Brain pericyte (primary cell): ENCODE data around the gene ARSA.
"Not testable (repeated sequence)": the region's sequence is repeated elsewhere in the genome, so short reads cannot be mapped to it uniquely, and the experiment has no call there.

Experiments used
- DNase-seq: peaks from one replicate; pipeline ENCODE4 v3.0.0-alpha.2; 2012; ENCODE audit warnings: low read depth, low spot score

The ARSA gene

DNA sequence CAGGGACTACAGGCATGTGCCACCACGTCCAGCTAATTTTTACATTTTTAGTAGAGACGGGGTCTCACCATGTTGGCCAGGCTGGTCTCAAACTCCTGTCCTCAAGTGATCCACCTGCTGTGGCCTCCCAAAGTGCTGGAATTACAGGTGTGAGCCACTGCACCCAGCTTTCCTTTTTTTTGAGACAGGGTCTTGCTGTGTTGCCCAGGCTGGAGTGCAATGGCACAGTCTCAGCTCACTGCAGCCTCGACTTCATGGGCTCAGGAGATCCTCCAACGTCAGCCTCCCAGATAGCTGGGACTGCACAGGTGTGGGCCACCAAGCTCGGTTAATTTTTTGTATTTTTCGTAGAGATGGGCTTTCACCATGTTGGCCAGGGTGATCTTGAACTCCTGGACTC lies 26.7 kb upstream of the ARSA start:
- DNase-seq: not testable (repeated sequence)

DNA sequence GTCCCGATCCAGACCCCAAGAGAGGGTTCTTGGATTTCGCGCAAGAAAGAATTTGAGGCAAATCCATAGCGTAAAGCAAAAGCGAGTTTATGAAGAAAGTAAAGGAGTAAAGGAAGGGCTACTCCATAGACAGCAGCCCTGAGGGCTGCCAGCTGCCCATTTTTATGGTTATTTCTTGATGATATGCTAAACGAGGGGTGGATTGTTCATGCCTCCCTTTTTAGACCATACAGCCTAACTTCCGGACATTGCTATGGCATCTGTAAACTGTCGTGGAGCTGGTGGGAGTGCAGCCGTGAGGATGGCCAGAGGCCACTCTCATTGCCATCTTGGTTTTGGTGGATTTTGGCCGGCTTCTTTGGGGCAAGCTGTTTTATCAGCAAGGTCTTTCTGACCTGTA lies 25.3 kb upstream of the ARSA start:
- DNase-seq: no peak

GRCh38 chr22:50643821-50644101 lies 15.8 kb upstream of the ARSA start:
- not testable (repeated sequence) for DNase-seq

GRCh38 chr22:50643021-50643820 lies 15.3 kb upstream of the ARSA start:
- DNase-seq: not testable (repeated sequence)

- DNase-seq: peak; percentile 69
These were observed 14.0 kb upstream of the ARSA start for GRCh38 chr22:50641696-50642607.

GRCh38 chr22:50640857-50641647 lies 13.1 kb upstream of the ARSA start:
- DNase-seq: no peak

DNA sequence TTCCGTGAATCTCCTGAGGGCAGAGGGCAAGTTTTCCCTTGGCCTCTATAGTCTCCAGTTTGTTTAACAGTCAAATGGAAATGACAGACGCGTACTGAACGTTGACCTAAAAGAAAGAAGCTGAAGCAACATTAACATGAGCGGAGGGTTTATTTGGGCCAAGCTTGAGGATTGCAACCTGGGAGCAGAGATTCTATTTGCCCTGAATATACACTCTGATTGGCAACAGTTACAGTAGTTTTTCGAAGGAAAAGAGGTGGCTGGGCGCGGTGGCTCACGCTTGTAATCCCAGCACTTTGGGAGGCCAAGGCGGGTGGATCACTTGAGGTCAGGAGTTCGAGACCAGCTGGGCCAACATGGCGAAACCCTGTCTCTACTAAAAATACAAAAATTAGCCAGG lies 12.3 kb upstream of the ARSA start:
- not testable (repeated sequence) for DNase-seq

DNA sequence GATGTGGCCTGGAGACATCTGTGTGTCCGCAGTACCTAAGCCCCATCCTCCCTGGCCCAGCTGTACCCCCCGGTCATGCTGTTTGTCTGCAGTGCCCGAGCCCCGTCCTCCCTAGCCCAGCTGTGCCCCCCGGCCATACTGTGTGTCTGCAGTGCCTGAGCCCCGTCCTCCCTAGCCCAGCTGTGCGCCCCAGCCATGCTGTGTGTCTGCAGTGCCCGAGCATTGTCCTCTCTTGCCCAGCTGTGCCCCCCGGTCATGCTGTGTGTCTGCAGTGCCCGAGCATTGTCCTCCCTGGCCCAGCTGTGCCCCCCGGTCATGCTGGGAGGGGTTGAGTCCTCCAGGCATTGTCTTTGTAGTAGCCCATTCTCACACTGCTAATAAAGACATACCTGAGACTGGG lies 7.6 kb upstream of the ARSA start:
- DNase-seq: no peak

- no peak for DNase-seq
These were observed 5.8 kb upstream of the ARSA start for GRCh38 chr22:50633771-50634170.

DNA sequence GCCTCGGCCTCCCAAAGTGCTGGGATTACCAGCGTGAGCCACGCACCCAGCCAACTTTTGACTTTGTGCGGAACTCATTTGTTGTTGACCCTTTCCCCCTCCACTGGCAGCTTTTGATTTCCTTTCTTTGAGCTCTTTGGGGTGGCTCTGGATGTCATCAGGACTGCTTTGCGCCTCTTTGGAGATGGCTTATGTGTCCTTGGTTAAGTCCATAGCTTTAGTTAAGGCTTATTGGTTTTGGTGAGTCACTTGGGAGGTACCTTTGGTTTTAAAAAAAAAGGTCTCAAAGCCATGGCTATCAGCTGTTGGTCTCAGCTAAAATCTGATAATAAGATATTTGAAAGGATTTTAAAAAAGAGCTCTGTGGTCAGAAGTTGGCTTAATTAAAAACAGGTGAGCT lies 5.1 kb upstream of the ARSA start:
- no peak for DNase-seq

DNA sequence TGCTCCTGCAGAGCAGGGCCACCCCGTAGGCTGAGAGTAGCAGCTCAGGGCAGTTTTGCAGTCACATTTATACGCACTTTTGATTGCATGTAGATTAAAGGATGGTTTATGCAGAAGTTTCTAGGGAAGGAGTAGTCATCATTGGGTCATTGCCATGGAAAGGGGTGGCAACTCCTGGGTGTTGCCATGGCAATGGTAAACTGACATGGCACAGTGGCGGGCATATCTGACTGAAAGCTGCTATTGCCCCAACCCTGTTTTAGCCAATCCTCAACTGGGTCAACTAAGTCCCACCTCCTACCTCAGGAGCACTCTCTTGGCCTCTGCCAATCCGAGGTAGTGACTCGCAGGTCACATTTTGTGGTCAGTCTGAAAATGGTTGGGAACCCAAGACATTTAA lies 2.4 kb upstream of the ARSA start:
- no peak for DNase-seq

DNA sequence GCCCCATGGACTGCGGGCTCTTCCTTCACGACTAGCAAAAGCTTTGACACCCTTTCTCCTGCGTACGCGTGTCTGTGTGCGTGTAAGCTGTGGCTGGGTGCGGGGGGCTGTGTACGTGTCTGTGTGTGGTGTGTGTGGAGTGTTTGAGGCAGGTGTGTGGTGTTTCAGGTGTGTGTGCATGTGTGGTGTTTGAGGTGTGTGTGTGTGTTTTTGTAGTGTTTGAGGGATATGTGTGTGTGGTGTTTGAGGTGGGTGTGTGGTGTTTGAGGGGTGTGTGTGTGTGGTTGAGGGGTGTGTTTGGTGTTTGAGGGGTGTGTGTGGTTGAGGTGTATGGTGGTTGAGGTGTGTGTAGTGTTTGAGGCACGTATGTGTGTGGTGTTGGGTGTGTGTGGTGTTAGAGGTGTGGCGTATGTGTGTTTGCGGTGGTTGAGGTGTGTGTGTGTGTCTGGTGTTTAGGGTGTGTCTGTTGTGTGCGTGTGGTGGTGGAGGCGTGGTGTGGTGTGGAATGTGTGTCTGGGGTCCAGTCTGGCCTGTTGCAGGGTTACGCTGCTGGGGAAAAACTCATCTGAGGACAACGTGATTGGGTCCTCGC lies 687 bp upstream of the ARSA start:
- no peak for DNase-seq

DNA sequence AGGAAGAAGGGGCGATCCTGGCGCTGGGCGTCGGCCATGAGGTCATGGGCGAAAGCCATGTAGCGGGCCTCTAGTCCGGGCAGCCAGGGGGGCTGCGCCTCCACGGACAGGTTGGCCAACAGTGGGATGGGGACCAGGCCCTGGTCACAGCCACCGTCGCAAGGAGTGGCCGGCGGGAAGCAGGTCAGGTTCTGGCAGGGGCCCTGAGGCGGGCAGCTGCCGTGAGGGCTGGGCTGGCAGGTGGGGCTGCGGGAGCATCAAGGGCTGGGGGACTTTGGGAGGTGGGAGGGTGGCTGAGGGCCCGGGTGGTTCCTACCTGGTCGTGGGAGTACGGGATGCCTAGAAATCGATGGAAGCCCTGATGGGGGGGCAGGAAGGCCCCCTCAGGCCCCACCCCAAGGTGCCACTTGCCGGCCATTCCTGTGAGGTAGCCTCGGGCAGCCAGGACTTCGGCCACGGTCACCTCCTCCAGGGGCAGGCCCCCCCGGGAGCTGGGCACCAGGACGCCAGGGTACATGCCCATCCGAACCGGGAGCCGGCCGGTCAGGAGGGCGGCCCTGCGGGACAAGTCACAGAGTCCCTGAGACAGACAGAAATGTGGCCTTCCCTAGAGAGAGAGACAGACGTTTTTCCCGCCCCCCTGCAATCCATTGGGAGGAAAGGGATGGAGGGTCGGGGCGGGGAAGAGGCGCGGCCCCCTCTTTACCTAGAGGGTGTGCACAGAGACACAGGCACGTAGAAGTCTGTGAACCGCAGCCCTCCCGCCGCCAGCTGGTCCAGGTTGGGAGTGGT lies 906 bp downstream of the ARSA start:
- DNase-seq: no peak

- no peak for DNase-seq
These were observed 1.6 kb downstream of the ARSA start for GRCh38 chr22:50626314-50626849.

DNA sequence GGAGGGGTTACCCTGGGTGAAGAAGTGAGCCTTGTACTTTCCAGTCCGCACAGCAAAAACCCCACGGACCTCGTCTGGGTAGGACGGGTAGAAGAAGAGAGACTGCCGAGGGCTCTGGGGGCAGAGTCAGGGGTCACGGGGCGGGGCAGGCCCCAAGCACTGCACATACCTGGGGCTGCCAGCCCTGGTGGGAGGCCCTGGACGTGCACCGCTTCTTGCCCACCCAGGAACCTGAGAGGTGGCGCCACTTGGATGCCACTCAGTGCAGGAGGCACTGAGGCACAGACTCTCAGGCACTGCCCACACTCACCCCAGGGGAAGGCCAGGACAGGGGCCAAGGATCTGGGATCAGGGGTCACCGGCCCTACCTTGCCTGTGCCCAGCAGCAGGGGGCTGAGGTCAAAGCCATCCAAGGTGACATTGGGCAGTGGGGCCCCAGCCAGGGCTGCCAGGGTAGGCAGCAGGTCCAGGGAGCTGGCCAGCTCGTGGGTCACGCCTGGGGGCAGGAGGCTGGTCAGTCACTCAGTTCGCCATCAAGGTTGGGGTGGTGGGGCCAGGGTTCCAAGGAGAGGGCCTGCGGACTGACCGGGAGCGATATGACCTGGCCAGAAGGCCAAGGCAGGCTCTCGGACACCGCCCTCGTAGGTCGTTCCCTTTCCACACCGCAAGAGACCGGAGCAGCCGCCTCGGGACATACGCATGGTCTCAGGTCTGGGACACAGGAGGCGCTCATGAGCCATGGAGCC lies 2.2 kb downstream of the ARSA start:
- no peak for DNase-seq

DNA sequence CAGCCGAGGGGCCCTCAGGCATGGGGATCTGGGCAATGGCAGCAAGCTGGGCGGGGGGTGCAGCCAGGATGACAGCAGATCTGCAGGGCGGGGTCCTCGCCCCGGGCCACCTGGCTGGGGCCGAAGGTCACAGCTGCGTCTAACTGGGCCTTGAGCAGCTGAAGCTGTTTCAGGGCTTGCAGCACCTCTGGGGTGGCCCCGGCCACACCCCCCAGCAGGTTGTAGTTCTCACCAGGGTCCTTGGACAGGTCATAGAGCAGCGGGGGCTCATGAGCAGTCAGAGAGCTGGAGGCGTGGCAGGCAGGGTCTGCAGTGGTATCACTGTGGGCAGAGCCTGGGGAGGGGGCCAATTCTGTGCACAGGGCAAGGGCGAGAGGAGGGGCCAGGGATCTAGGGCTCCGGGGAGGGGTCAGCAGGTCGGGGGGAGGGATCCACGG lies 2.8 kb downstream of the ARSA start:
- DNase-seq: no peak

DNA sequence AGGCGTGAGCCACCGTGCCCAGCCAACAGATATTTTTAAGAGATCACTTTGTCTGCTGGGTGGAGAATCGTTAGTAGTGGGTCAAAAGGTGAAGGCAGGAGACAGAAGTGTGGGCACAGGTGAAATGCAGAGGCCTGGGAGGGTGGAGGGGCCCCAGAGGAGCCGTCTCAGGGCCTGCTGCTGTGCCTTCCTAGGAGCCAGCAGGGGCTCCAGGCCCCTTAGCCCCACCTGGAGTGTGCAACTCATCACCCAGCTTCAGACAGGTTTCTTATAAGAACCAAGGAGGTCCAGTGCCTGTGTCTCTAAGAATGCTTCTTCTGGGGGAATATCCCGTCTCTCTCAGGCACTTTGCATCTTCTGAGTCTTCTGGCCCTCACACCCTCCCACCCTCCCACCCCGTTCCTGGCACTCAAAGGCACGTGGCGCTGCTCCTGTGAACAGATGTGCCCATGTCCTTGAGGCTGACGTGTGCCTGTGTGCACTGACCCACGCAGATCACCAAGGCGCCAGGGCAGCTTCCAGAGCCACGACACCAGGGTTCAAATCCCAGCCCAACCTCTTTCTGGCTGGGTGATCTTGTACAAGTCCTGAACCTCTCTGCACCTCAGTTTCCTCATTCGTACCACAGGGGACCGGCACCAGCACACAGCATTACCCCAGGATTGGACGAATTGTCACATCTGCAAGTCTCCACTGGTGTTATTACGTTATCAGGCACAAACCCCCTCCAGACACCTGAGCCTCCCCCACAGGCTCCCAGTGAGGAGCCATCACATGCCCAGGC lies 3.4 kb downstream of the ARSA start:
- no peak for DNase-seq

DNA sequence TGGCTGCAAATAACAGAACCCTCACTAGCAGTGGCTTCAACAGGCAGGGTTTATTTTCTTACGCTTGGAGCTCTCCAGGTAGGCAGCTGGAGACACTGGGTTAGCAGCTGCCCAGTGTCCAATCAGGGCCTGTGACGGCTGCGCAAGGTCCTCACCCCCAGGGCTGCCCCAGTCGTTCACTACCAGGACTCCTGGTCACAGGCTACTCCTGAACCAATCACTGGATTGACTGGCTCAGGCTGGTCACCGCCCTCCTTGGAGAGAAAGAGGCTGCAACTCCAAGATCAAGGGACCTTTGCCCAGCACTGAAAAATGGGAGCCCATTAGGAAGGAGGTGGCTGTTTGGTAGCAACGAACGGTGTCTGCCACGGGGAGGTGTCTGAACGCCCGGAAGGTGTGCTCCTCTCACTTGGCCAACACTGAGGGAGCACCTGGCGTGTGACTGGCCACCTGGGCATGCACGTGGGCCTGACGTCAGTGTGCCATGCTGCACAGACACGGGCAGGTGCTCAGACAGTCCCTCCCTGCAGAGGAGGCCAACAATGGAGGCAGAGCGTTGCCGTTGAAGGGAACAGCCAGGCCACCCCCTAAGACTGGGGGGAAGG lies 5.1 kb downstream of the ARSA start:
- no peak for DNase-seq
